Stimulated activated CD4-positive, alpha-beta T cell treated with anti-CD3 and anti-CD28 coated beads, Interleukin-15, amount 100 ng/mL, for 24 hours (primary cell): ENCODE measurements around the gene ANAPC15.
A peak's percentile ranks its signal among the peaks of the same experiment; 100 is the strongest.

Experiments used
- DNase-seq: peaks from one replicate; pipeline ENCODE4 v3.0.0-alpha.2; 2020

The ANAPC15 gene

GRCh38 chr11:72123117-72123653 is 10.7 kb upstream of the ANAPC15 start:
- no peak for DNase-seq

GRCh38 chr11:72122607-72123006 is 10.1 kb upstream of the ANAPC15 start:
- no peak for DNase-seq

- DNase-seq = no peak
These were observed 8.4 kb upstream of the ANAPC15 start for GRCh38 chr11:72120930-72121329.

GRCh38 chr11:72119198-72119597 is 6.7 kb upstream of the ANAPC15 start:
- DNase-seq = no peak

GRCh38 chr11:72116019-72116755 is 3.7 kb upstream of the ANAPC15 start:
- DNase-seq = no peak

- DNase-seq = no peak
These were observed 2.1 kb upstream of the ANAPC15 start for GRCh38 chr11:72114570-72114969.

GRCh38 chr11:72112978-72113808 is 698 bp upstream of the ANAPC15 start:
- no peak for DNase-seq

GRCh38 chr11:72111300-72112142 is 974 bp downstream of the ANAPC15 start:
- DNase-seq = no peak

- DNase-seq = no peak
These were observed 6.6 kb downstream of the ANAPC15 start, which contains the start of gene TOMT for GRCh38 chr11:72105888-72106287. TSS of gene TOMT (plus strand) at chr11:72105924. CDS start at chr11:72105952, 28 bp downstream.

- no peak for DNase-seq
These were observed 8.7 kb downstream of the ANAPC15 start for GRCh38 chr11:72103754-72104167.

GRCh38 chr11:72102946-72103753 is 9.3 kb downstream of the ANAPC15 start, which contains the start of gene LAMTOR1:
TSS of gene LAMTOR1 (minus strand) at chr11:72103297. CDS start at chr11:72103224, 73 bp downstream.
- DNase-seq = peak; percentile 99

- no peak for DNase-seq
These were observed 9.9 kb downstream of the ANAPC15 start for GRCh38 chr11:72102631-72102945.

- no peak for DNase-seq
These were observed 10.3 kb downstream of the ANAPC15 start for GRCh38 chr11:72102162-72102561.

- no peak for DNase-seq
These were observed 12.0 kb downstream of the ANAPC15 start for GRCh38 chr11:72100462-72100861.

- DNase-seq = no peak
These were observed 12.5 kb downstream of the ANAPC15 start for GRCh38 chr11:72100009-72100408.

- DNase-seq = no peak
These were observed 13.8 kb downstream of the ANAPC15 start for GRCh38 chr11:72098741-72099140.

GRCh38 chr11:72091292-72091691 is 21.2 kb downstream of the ANAPC15 start:
- DNase-seq = peak; percentile 73

GRCh38 chr11:72088076-72088808 is 24.3 kb downstream of the ANAPC15 start:
- no peak for DNase-seq

GRCh38 chr11:72085621-72086351 is 26.7 kb downstream of the ANAPC15 start:
- DNase-seq = no peak

GRCh38 chr11:72084965-72085364 is 27.5 kb downstream of the ANAPC15 start:
- no peak for DNase-seq

GRCh38 chr11:72084076-72084475 is 28.4 kb downstream of the ANAPC15 start:
- DNase-seq = no peak
